ENCODE results near the gene PAXX.

PAXX gene

GRCh38 chr9:136953771-136954269, 38.4 kb upstream of the PAXX start:
- no peak for DNase-seq

GRCh38 chr9:136954270-136955083, 37.7 kb upstream of the PAXX start:
- no peak for DNase-seq

- no peak for DNase-seq
Measured at GRCh38 chr9:136955202-136955942, 36.9 kb upstream of the PAXX start.

GRCh38 chr9:136955943-136956335, 36.3 kb upstream of the PAXX start:
- DNase-seq: no peak

DNA sequence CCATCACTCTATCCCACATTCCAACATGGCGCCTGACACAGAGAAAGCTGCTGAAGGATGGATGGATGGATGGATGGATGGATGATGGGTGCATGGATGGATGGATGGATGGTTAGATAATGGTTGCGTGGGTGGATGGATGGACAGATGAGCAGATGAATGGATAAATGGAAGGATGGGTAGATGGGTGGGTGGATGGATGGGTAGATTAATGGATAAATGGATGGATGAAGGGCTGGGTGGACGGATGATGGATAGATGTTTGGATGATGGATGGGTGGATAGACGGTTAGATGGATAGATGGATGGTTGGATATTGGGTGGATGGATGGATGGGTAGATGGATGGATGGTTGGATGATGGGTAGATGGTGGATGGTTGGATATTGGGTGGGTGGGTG, 35.6 kb upstream of the PAXX start:
- no peak for DNase-seq

DNA sequence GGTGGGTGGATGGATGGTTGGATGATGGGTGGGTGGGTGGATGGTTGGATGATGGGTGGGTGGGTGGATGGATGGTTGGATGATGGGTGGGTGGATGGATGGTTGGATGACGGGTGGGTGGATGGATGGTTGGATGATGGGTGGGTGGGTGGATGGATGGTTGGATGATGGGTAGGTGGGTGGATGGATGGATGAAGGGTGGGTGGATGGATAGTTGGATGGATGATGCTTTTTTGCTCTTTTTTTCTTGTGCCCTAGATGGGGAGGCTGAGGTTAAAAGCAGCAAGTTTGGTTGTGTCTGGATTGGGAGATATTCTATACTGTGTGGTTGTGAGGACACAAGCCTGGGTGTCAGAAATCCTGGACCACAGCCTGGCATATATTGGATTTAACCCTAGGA, 34.8 kb upstream of the PAXX start:
- DNase-seq: no peak

DNA sequence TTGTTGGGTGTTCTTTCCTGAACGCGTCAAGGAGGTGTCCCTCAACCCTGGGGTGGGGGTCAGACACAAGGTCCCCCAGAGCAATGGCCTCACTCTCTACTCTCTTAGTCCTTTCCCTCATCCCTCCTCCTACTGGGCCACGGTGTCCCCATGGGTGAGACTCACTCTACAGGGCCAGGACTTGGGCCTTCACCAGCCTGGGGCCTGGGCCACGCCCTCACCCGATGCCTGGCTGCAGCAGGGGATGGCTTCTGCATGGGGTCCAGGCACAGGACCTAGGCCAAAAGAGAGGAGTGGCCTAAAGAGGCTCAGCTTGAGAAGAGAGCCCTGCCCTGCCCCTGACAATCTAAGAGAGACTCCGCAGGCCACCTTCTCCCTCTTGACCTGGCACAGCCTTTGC, 34.3 kb upstream of the PAXX start:
- no peak for DNase-seq

- DNase-seq: no peak
Measured at GRCh38 chr9:136958473-136958872, 33.7 kb upstream of the PAXX start.

- no peak for DNase-seq
Measured at GRCh38 chr9:136958898-136959850, 33.0 kb upstream of the PAXX start.

- no peak for DNase-seq
Measured at GRCh38 chr9:136960212-136960937, 31.8 kb upstream of the PAXX start.

- DNase-seq: no peak
Measured at GRCh38 chr9:136960938-136961275, 31.3 kb upstream of the PAXX start.

DNA sequence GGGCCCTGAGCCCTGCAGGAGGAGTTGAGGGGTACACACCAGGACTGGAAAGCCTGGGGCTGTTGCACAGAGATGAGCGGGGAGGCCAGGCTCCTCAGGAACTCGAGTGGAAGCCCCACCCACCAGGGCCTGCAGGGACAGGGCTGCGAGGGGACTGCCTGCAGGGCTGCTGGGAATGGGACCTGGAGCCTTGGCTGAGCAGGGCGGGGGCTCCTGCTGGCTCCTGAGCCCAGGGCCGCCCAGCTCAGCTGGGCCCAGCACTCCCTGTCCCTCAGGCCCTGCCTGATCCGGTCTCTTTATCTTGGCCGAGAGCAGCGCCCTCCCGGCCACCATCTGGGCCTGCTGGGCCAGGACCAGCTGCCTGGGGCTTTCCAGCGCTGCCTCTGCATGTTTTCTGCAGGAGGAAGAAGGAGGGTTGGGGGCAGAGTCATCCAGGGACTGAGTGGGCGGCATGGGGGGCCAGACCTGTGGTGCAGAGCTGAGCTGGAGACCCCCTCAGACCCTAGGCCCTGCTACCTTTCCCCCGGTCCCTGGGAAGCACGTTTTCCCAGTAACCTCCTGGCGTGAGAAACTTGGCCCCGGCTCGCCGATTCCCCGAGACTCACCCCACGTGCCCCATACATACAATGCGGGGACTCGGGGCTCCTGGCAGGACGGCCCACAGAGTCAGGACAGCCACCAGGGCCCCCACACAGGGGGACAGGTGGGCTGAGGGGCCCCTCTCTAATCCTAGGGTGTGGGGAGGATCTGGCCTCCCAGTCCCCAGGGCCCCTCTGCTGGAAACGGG, 30.8 kb upstream of the PAXX start:
- no peak for DNase-seq

DNA sequence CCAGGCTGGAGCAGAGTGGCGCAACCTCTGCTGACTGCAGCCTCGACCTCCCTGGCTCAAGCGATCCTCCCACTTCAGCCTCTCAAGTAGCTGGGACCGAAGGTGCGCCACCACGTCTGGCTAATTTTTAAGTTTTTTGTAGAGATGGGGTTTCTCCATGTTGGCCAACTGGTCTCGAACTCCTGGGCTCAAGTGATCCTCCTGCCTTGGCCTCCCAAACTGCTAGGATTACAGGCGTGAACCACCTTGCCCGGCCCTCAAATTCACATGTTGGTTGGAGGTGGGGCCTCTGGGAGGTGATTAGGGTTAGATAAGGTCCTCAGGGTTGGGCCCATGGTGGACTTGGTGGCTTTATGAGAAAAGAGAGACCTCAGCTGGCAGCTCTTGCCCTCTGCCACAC, 30.1 kb upstream of the PAXX start:
- DNase-seq: no peak

- DNase-seq: no peak
Measured at GRCh38 chr9:136962701-136963248, 29.4 kb upstream of the PAXX start.

DNA sequence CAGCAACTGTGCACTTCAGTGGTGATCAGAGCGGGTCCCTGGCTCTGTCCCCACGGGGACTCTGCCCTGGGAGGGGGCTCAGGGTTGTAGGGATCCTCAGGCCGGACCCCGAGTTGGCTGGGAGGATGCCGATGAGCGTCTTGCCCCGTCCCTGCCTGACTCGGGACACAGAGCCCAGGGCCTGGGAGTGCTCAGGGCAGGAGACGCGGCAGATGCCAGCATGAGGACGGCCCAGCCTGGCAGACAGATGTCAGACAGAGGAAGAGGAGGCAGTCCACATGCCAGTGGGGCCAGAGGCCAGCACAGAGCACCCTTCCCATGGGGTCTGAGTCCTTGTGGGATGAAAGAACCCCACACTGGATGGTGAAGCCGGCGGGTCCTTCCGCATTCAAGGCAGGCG, 28.9 kb upstream of the PAXX start:
- no peak for DNase-seq

- DNase-seq: no peak
Measured at GRCh38 chr9:136963751-136964150, 28.5 kb upstream of the PAXX start.

- no peak for DNase-seq
Measured at GRCh38 chr9:136964171-136964689, 28.0 kb upstream of the PAXX start.

- DNase-seq: no peak
Measured at GRCh38 chr9:136964833-136965422, 27.3 kb upstream of the PAXX start.

GRCh38 chr9:136965771-136966484, 26.3 kb upstream of the PAXX start:
- no peak for DNase-seq

Measured in NCI-H1105 treated with DMSO at 0.1 percent for 48 hours (cell line).